Lung (tissue), 12 donors: ENCODE results near the gene UBL4B. TPM values are rescaled to one million over a fixed set of nuclear protein-coding genes. Genes with fewer than 3 reads are reported as not detected.
"Not testable (repeated sequence)": the region's sequence is repeated elsewhere in the genome, so short reads cannot be mapped to it uniquely, and the experiment has no call there.

Source experiments
- ATAC-seq: fragments of 200-7000 bp; cut with Tn5 transposase; one replicate; pipeline ENCODE4 v1.9.1; 2020; ENCODE audit warnings: moderate number of reproducible peaks; ENCODE audit not compliant: insufficient read depth, low FRiP score
- DNase-seq, 3 donors: peaks; one replicate each; pipeline ENCODE4 v3.0.0-alpha.2; 2013 to 2017
- H3K27ac ChIP-seq, 2 donors: one replicate each; pipeline ENCODE4 v1.5.1; 2013; ENCODE audit warnings: mild to moderate bottlenecking in 2 of 2, moderate library complexity in 2 of 2, control low read depth in 1 of 2, inconsistent platforms in 1 of 2, low read depth in 1 of 2, low read length in 1 of 2
- H3K27me3 ChIP-seq, 3 donors: one replicate each; pipeline ENCODE4 v1.5.1; 2013; ENCODE audit warnings: low read length in 2 of 3; ENCODE audit not compliant: control insufficient read depth in 3 of 3, insufficient read depth in 3 of 3
- H3K36me3 ChIP-seq, 4 donors: one replicate each; pipeline ENCODE4 v1.5.1; 2013; ENCODE audit warnings: low read length in 4 of 4, mild to moderate bottlenecking in 1 of 4, moderate library complexity in 1 of 4; ENCODE audit not compliant: control insufficient read depth in 4 of 4, insufficient read depth in 4 of 4
- H3K4me1 ChIP-seq, 5 donors: one replicate each; pipeline ENCODE4 v1.5.1; 2013; ENCODE audit warnings: low read length in 5 of 5, mild to moderate bottlenecking in 2 of 5, moderate library complexity in 1 of 5; ENCODE audit not compliant: control insufficient read depth in 5 of 5, insufficient read depth in 5 of 5
- H3K4me3 ChIP-seq: one replicate; pipeline ENCODE4 v1.5.1; 2013; ENCODE audit warnings: mild to moderate bottlenecking, control low read depth, moderate library complexity
- H3K9ac ChIP-seq, 2 donors: one replicate each; pipeline ENCODE4 v1.5.1; 2013; ENCODE audit warnings: low read length in 2 of 2, control low read depth in 1 of 2; ENCODE audit not compliant: insufficient read depth in 1 of 2
- H3K9me3 ChIP-seq, 4 donors: one replicate each; pipeline ENCODE4 v1.5.1; 2013; ENCODE audit warnings: low read length in 3 of 4, mild to moderate bottlenecking in 1 of 4, moderate library complexity in 1 of 4; ENCODE audit not compliant: control insufficient read depth in 4 of 4, insufficient read depth in 3 of 4
- CTCF ChIP-seq: IDR thresholded peaks from 2 replicates; pipeline ENCODE4 v1.5.1; 2012; ENCODE audit warnings: mild to moderate bottlenecking; ENCODE audit errors: control extremely low read depth, extremely low read depth
- WGBS, 2 donors: extraction: QIAGEN DNeasy Blood & Tissue Kit; methylation state at CpG; one replicate each; pipeline ENCODE4 v1.1.7; 2013; 5-methylcytosine and 5-hydroxymethylcytosine counted together
- polyA plus RNA-seq, 2 donors: library from polyadenylated mRNA; stranded (reverse); fragments of 200-250 nt; gene quantifications; one replicate each; pipeline ENCODE4 v1.2.1, GENCODE V29; 2013
- total RNA-seq, 2 donors: library from RNA; depleted of rRNA in 1 of 2; stranded (reverse); fragments of >200 nt in 1 of 2; gene quantifications; one replicate each; pipeline ENCODE4 v1.2.1, GENCODE V29; 2014 to 2021
- donor health status: control.
- donor health status: control.
- donor health status: Bipolar disorder and iron deficiency.
- donor health status: healthy.
- donor health status: DM: yes; HTN: yes; CAD: no.

UBL4B gene
- total and polyA plus RNA-seq, 4 donors, result not detected

- Histone ChIP-seq H3K4me3 (no peak overlapping the region), H3K27ac (no peak overlapping the region), H3K9ac (no peak overlapping the region), H3K27me3 (peaks cover 0 to 42% (median 25%) of the 10 kb centered on the region in 3 donors), H3K9me3 (no peaks in the 10 kb centered on the region), H3K4me1 (no peaks in the 10 kb centered on the region), H3K36me3 (no peaks in the 10 kb centered on the region)
- WGBS, 2 donors, result 87 to 94% methylated on average over 3 of the region's 3 CpGs
- no peak for ATAC-seq
- DNase-seq, result no peak
- TF ChIP-seq CTCF, result no peak
Measured at GRCh38 chr1:110076789-110077500, 35.3 kb upstream of the UBL4B start.

GRCh38 chr1:110079995-110080394 is 32.2 kb upstream of the UBL4B start:
- WGBS, 2 donors, result 96 to 98% methylated on average over 2 of the region's 2 CpGs
- Histone ChIP-seq H3K27me3 (peaks cover 0 to 41% (median 29%) of the 10 kb centered on the region in 3 donors), H3K4me1 (peaks cover 0 to 11% (median 0%) of the 10 kb centered on the region in 5 donors)
- H3K9ac ChIP-seq, H3K4me3 ChIP-seq, DNase-seq, H3K27ac ChIP-seq, H3K9me3 ChIP-seq, H3K36me3 ChIP-seq, ATAC-seq: not testable (repeated sequence)

GRCh38 chr1:110081061-110081460 is 31.2 kb upstream of the UBL4B start:
- Histone ChIP-seq H3K4me3 (no peak overlapping the region), H3K27ac (no peak overlapping the region), H3K9ac (no peak overlapping the region), H3K4me1 (peaks cover 0 to 11% (median 0%) of the 10 kb centered on the region in 5 donors), H3K36me3 (no peaks in the 10 kb centered on the region), H3K27me3 (peaks cover 0 to 50% (median 39%) of the 10 kb centered on the region in 3 donors), H3K9me3 (no peaks in the 10 kb centered on the region)
- 93 to 94% methylated on average over 5 of the region's 5 CpGs for WGBS, 2 donors
- DNase-seq (no peak), ATAC-seq (no peak)
- TF ChIP-seq CTCF, result no peak

GRCh38 chr1:110082477-110082876 is 29.8 kb upstream of the UBL4B start:
- Histone ChIP-seq H3K9ac (no peak overlapping the region), H3K27me3 (peaks cover 0 to 60% (median 50%) of the 10 kb centered on the region in 3 donors), H3K4me1 (peaks cover 0 to 11% (median 0%) of the 10 kb centered on the region in 5 donors), H3K27ac (no peak overlapping the region), H3K4me3 (no peak overlapping the region), H3K36me3 (no peaks in the 10 kb centered on the region), H3K9me3 (no peaks in the 10 kb centered on the region)
- DNase-seq, result no peak
- no peak for ATAC-seq
- TF ChIP-seq CTCF, result no peak
- WGBS, 2 donors, result 78 to 87% methylated on average over 5 of the region's 5 CpGs
